ENCODE results near the gene TMCO6. TPM values are rescaled to one million over a fixed set of nuclear protein-coding genes. Genes with fewer than 3 reads are reported as not detected.
"Not testable (repeated sequence)": the region's sequence is repeated elsewhere in the genome, so short reads cannot be mapped to it uniquely, and the experiment has no call there.

Gene TMCO6
- polyA plus RNA-seq, 4 donors, result 5.4 to 21.3 (median 9.9) TPM

- H3K27me3 ChIP-seq (ENCODE audit: control insufficient read depth in 3 of 3, insufficient read depth in 3 of 3, low read length in 3 of 3); H3K9me3 ChIP-seq (ENCODE audit: control insufficient read depth in 2 of 2, insufficient read depth in 1 of 2, low read depth in 1 of 2, low read length in 1 of 2); DNase-seq; H3K4me1 ChIP-seq (ENCODE audit: control insufficient read depth in 3 of 3, insufficient read depth in 2 of 3, low read depth in 1 of 3, low read length in 2 of 3); FAIRE-seq: not testable (repeated sequence)
- Histone ChIP-seq H3K27ac (ENCODE audit: low read depth in 1 of 3, low read length in 2 of 3) (peak overlapping the region; percentile 63 to 94 (median 72)), H3K36me3 (ENCODE audit: control insufficient read depth in 3 of 3, insufficient read depth in 2 of 3, low read depth in 1 of 3, low read length in 3 of 3) (peaks cover 0 to 22% (median 3%) of the 10 kb centered on the region in 3 donors), H3K4me3 (ENCODE audit: low read depth in 1 of 3, low read length in 3 of 3) (peak overlapping the region in 2 of 3 donors; percentile 31 to 80)
- 7 to 14% (median 8%) methylated on average over 9 of the region's 9 CpGs for WGBS, 3 donors
These were observed 428 bp upstream of the TMCO6 start for GRCh38 chr5:140638898-140639147.

- no peak for FAIRE-seq
- WGBS, 3 donors, result 86 to 91% (median 91%) methylated on average over 8 of the region's 8 CpGs
- no peak overlapping the region for H3K4me3 ChIP-seq (ENCODE audit: low read depth in 1 of 3, low read length in 3 of 3)
- no peak for DNase-seq
- no peak overlapping the region for H3K27ac ChIP-seq (ENCODE audit: low read depth in 1 of 3, low read length in 2 of 3)
- no peaks in the 10 kb centered on the region for H3K27me3 ChIP-seq (ENCODE audit: control insufficient read depth in 3 of 3, insufficient read depth in 3 of 3, low read length in 3 of 3)
- peaks cover 7 to 37% (median 9%) of the 10 kb centered on the region in 3 donors for H3K36me3 ChIP-seq (ENCODE audit: control insufficient read depth in 3 of 3, insufficient read depth in 2 of 3, low read depth in 1 of 3, low read length in 3 of 3)
- no peaks in the 10 kb centered on the region for H3K9me3 ChIP-seq (ENCODE audit: control insufficient read depth in 2 of 2, insufficient read depth in 1 of 2, low read depth in 1 of 2, low read length in 1 of 2)
- H3K4me1 ChIP-seq (ENCODE audit: control insufficient read depth in 3 of 3, insufficient read depth in 2 of 3, low read depth in 1 of 3, low read length in 2 of 3), result peaks cover 0 to 14% (median 4%) of the 10 kb centered on the region in 3 donors
These were observed 2.5 kb downstream of the TMCO6 start for GRCh38 chr5:140641716-140642115.

- Histone ChIP-seq H3K27me3 (ENCODE audit: control insufficient read depth in 3 of 3, insufficient read depth in 3 of 3, low read length in 3 of 3) (no peaks in the 10 kb centered on the region), H3K27ac (ENCODE audit: low read depth in 1 of 3, low read length in 2 of 3) (no peak overlapping the region), H3K4me3 (ENCODE audit: low read depth in 1 of 3, low read length in 3 of 3) (no peak overlapping the region), H3K9me3 (ENCODE audit: control insufficient read depth in 2 of 2, insufficient read depth in 1 of 2, low read depth in 1 of 2, low read length in 1 of 2) (no peaks in the 10 kb centered on the region), H3K4me1 (ENCODE audit: control insufficient read depth in 3 of 3, insufficient read depth in 2 of 3, low read depth in 1 of 3, low read length in 2 of 3) (peaks cover 0 to 14% (median 4%) of the 10 kb centered on the region in 3 donors), H3K36me3 (ENCODE audit: control insufficient read depth in 3 of 3, insufficient read depth in 2 of 3, low read depth in 1 of 3, low read length in 3 of 3) (peaks cover 7 to 37% (median 9%) of the 10 kb centered on the region in 3 donors)
- FAIRE-seq (no peak), DNase-seq (no peak)
- WGBS, 3 donors, result 64 to 82% (median 64%) methylated on average over 3 of the region's 3 CpGs
These were observed 3.5 kb downstream of the TMCO6 start for GRCh38 chr5:140642718-140643117.

- peak overlapping the region; percentile 63 to 87 (median 86) for H3K4me3 ChIP-seq (ENCODE audit: low read depth in 1 of 3, low read length in 3 of 3)
- no peaks in the 10 kb centered on the region for H3K9me3 ChIP-seq (ENCODE audit: control insufficient read depth in 2 of 2, insufficient read depth in 1 of 2, low read depth in 1 of 2, low read length in 1 of 2)
- H3K36me3 ChIP-seq (ENCODE audit: control insufficient read depth in 3 of 3, insufficient read depth in 2 of 3, low read depth in 1 of 3, low read length in 3 of 3), result peaks cover 9 to 48% (median 11%) of the 10 kb centered on the region in 3 donors
- H3K27me3 ChIP-seq (ENCODE audit: control insufficient read depth in 3 of 3, insufficient read depth in 3 of 3, low read length in 3 of 3), result no peaks in the 10 kb centered on the region
- FAIRE-seq, result no peak
- 0 to 1% (median 1%) methylated on average over 27 of the region's 27 CpGs for WGBS, 3 donors
- H3K4me1 ChIP-seq (ENCODE audit: control insufficient read depth in 3 of 3, insufficient read depth in 2 of 3, low read depth in 1 of 3, low read length in 2 of 3), result peaks cover 0 to 9% (median 9%) of the 10 kb centered on the region in 3 donors
- peak in 1 of 2 donors; percentile 23 for DNase-seq
- H3K27ac ChIP-seq (ENCODE audit: low read depth in 1 of 3, low read length in 2 of 3), result peak overlapping the region; percentile 74 to 97 (median 76)
These were observed 7.8 kb downstream of the TMCO6 start for GRCh38 chr5:140647042-140647419.

- Histone ChIP-seq H3K36me3 (ENCODE audit: control insufficient read depth in 3 of 3, insufficient read depth in 2 of 3, low read depth in 1 of 3, low read length in 3 of 3) (peaks cover 25 to 54% (median 30%) of the 10 kb centered on the region in 3 donors), H3K27me3 (ENCODE audit: control insufficient read depth in 3 of 3, insufficient read depth in 3 of 3, low read length in 3 of 3) (no peaks in the 10 kb centered on the region), H3K27ac (ENCODE audit: low read depth in 1 of 3, low read length in 2 of 3) (no peak overlapping the region), H3K4me3 (ENCODE audit: low read depth in 1 of 3, low read length in 3 of 3) (no peak overlapping the region), H3K4me1 (ENCODE audit: control insufficient read depth in 3 of 3, insufficient read depth in 2 of 3, low read depth in 1 of 3, low read length in 2 of 3) (no peaks in the 10 kb centered on the region), H3K9me3 (ENCODE audit: control insufficient read depth in 2 of 2, insufficient read depth in 1 of 2, low read depth in 1 of 2, low read length in 1 of 2) (no peaks in the 10 kb centered on the region)
- WGBS, 3 donors, result 97 to 99% (median 97%) methylated on average over 17 of the region's 17 CpGs
- no peak for FAIRE-seq
- DNase-seq, result no peak
These were observed 19.6 kb downstream of the TMCO6 start for GRCh38 chr5:140658870-140659269.

GRCh38 chr5:140660371-140660770, 21.1 kb downstream of the TMCO6 start:
- H3K9me3 ChIP-seq (ENCODE audit: control insufficient read depth in 2 of 2, insufficient read depth in 1 of 2, low read depth in 1 of 2, low read length in 1 of 2); FAIRE-seq; H3K27me3 ChIP-seq (ENCODE audit: control insufficient read depth in 3 of 3, insufficient read depth in 3 of 3, low read length in 3 of 3); H3K4me1 ChIP-seq (ENCODE audit: control insufficient read depth in 3 of 3, insufficient read depth in 2 of 3, low read depth in 1 of 3, low read length in 2 of 3); DNase-seq; H3K4me3 ChIP-seq (ENCODE audit: low read depth in 1 of 3, low read length in 3 of 3); H3K27ac ChIP-seq (ENCODE audit: low read depth in 1 of 3, low read length in 2 of 3): not testable (repeated sequence)
- H3K36me3 ChIP-seq (ENCODE audit: control insufficient read depth in 3 of 3, insufficient read depth in 2 of 3, low read depth in 1 of 3, low read length in 3 of 3), result peaks cover 22 to 49% (median 28%) of the 10 kb centered on the region in 3 donors
- 89 to 90% (median 89%) methylated on average over 6 of the region's 6 CpGs for WGBS, 3 donors

- H3K9me3 ChIP-seq (ENCODE audit: control insufficient read depth in 2 of 2, insufficient read depth in 1 of 2, low read depth in 1 of 2, low read length in 1 of 2), result no peaks in the 10 kb centered on the region
- no peak for FAIRE-seq
- H3K36me3 ChIP-seq (ENCODE audit: control insufficient read depth in 3 of 3, insufficient read depth in 2 of 3, low read depth in 1 of 3, low read length in 3 of 3), result peaks cover 16 to 35% (median 17%) of the 10 kb centered on the region in 3 donors
- 3 to 10% (median 10%) methylated on average over 18 of the region's 18 CpGs for WGBS, 3 donors
- no peaks in the 10 kb centered on the region for H3K27me3 ChIP-seq (ENCODE audit: control insufficient read depth in 3 of 3, insufficient read depth in 3 of 3, low read length in 3 of 3)
- peak overlapping the region; percentile 89 to 96 (median 95) for H3K27ac ChIP-seq (ENCODE audit: low read depth in 1 of 3, low read length in 2 of 3)
- H3K4me3 ChIP-seq (ENCODE audit: low read depth in 1 of 3, low read length in 3 of 3), result peak overlapping the region in 2 of 3 donors; percentile 93 to 96
- H3K4me1 ChIP-seq (ENCODE audit: control insufficient read depth in 3 of 3, insufficient read depth in 2 of 3, low read depth in 1 of 3, low read length in 2 of 3), result peaks cover 2 to 6% (median 4%) of the 10 kb centered on the region in 3 donors
- DNase-seq, result no peak
These were observed 24.7 kb downstream of the TMCO6 start for GRCh38 chr5:140664030-140664358.

GRCh38 chr5:140664359-140665119, 25.3 kb downstream of the TMCO6 start, which contains the start of gene WDR55:
TSS of gene WDR55 (plus strand) at chr5:140664904. CDS start at chr5:140664913, 9 bp downstream.
- Histone ChIP-seq H3K27ac (ENCODE audit: low read depth in 1 of 3, low read length in 2 of 3) (peak within 1 kb of the TSS; percentile 89 to 96 (median 95)), H3K27me3 (ENCODE audit: control insufficient read depth in 3 of 3, insufficient read depth in 3 of 3, low read length in 3 of 3) (no peaks in the 10 kb centered on the region), H3K36me3 (ENCODE audit: control insufficient read depth in 3 of 3, insufficient read depth in 2 of 3, low read depth in 1 of 3, low read length in 3 of 3) (peaks cover 16 to 37% (median 19%) of the 10 kb centered on the region in 3 donors), H3K4me3 (ENCODE audit: low read depth in 1 of 3, low read length in 3 of 3) (peak within 1 kb of the TSS; percentile 79 to 96 (median 93)), H3K4me1 (ENCODE audit: control insufficient read depth in 3 of 3, insufficient read depth in 2 of 3, low read depth in 1 of 3, low read length in 2 of 3) (peaks cover 2 to 6% (median 4%) of the 10 kb centered on the region in 3 donors), H3K9me3 (ENCODE audit: control insufficient read depth in 2 of 2, insufficient read depth in 1 of 2, low read depth in 1 of 2, low read length in 1 of 2) (no peaks in the 10 kb centered on the region)
- peak; percentile 97 to 98 for DNase-seq
- WGBS, 3 donors, result 0% methylated on average over 52 to 54 of the region's 54 CpGs
- no peak for FAIRE-seq

Data from small intestine (tissue), 7 donors.